HEK293T (cell line): ENCODE data around the gene CPAMD8.

ENCODE experiments used
- BHLHE40 ChIP-seq: fragments of 450-650 bp; IDR thresholded peaks from 2 replicates; pipeline ENCODE4 v1.6.1; 2016; ENCODE audit warnings: mild to moderate bottlenecking, moderate library complexity, borderline replicate concordance
- ELF4 ChIP-seq: fragments of 450-650 bp; IDR thresholded peaks from 2 replicates; pipeline ENCODE4 v1.6.1; 2017; ENCODE audit warnings: antibody characterized with exemption
- FOXA1 ChIP-seq: fragments of 450-650 bp; IDR thresholded peaks from 2 replicates; pipeline ENCODE4 v1.6.1; 2016; ENCODE audit warnings: mild to moderate bottlenecking
- FOXK2 ChIP-seq: fragments of 450-650 bp; IDR thresholded peaks from 2 replicates; pipeline ENCODE4 v1.6.1; 2016; ENCODE audit warnings: mild to moderate bottlenecking
- FOXM1 ChIP-seq: fragments of 450-650 bp; IDR thresholded peaks from 2 replicates; pipeline ENCODE4 v1.6.1; 2017; ENCODE audit warnings: mild to moderate bottlenecking, borderline replicate concordance
- L3MBTL2 ChIP-seq: fragments of 450-650 bp; conservative IDR thresholded peaks from 2 replicates; pipeline ENCODE4 v1.6.1; 2016; ENCODE audit warnings: mild to moderate bottlenecking
- LEF1 ChIP-seq: fragments of 450-650 bp; IDR thresholded peaks from 2 replicates; pipeline ENCODE4 v1.6.1; 2017; ENCODE audit warnings: mild to moderate bottlenecking, borderline replicate concordance
- NFRKB ChIP-seq: fragments of 450-650 bp; IDR thresholded peaks from 2 replicates; pipeline ENCODE4 v1.6.1; 2016; ENCODE audit warnings: mild to moderate bottlenecking, moderate library complexity
- SP1 ChIP-seq: fragments of 450-650 bp; IDR thresholded peaks from 2 replicates; pipeline ENCODE4 v1.6.1; 2017
- SUZ12 ChIP-seq: fragments of 450-650 bp; IDR thresholded peaks from 2 replicates; pipeline ENCODE4 v1.6.1; 2016; ENCODE audit warnings: mild to moderate bottlenecking
- ZNF384 ChIP-seq: fragments of 450-650 bp; IDR thresholded peaks from 2 replicates; pipeline ENCODE4 v1.6.1; 2016

GRCh38 chr19:17069193-17069592 lies 42.6 kb upstream of the CPAMD8 start:
- TF ChIP-seq SP1: no peak
- no peak for TF ChIP-seq FOXK2
- TF ChIP-seq BHLHE40: no peak
- TF ChIP-seq ZNF384: no peak
- TF ChIP-seq FOXA1: no peak
- no peak for TF ChIP-seq ELF4
- no peak for TF ChIP-seq LEF1
- no peak for TF ChIP-seq FOXM1
- no peak for TF ChIP-seq NFRKB
- TF ChIP-seq SUZ12: no peak
- TF ChIP-seq L3MBTL2: no peak
